Fibroblast of skin of back (primary cell): ENCODE results near the gene LRRC3C.
A peak's percentile ranks its signal among the peaks of the same experiment; 100 is the strongest.

ENCODE experiments used
- DNase-seq: peaks from one replicate; pipeline ENCODE4 v3.0.0-alpha.2; 2013

The LRRC3C gene

DNA sequence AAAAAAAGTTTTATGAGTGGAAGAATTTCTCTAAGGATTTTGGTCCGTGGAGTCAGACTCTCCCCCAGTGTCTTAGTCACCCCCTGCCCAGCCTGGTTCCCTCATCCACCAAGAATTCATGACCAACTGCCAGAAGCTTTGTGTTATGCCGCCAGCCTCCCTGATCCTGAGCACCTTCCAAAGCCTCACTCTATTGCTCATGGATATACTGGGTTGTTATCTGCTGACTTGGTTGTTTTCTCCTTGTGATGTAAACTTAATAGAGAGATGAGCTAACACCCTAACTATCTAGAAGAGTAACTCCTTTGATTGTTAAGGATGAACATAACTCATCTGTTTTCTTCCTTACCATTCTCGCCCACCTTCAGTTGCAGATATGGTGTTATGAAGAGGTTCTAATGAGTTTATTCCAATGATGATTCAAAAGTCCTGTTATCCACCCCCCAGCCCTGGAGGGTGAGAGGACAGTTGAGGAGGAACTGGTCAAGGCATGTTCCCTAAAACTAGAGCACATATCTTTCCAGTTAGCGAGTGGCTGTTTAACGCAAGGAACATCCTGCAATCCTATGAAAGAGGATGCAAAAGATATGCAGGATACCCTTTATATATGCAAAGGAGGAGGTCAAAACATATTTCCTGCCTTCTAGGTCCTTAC, 51.6 kb downstream of the LRRC3C start:
- DNase-seq, result peak; percentile 89

- DNase-seq, result peak; percentile 24
These were observed 52.4 kb downstream of the LRRC3C start for GRCh38 chr17:39979893-39980350.

- peak; percentile 100 for DNase-seq
These were observed 53.0 kb downstream of the LRRC3C start, which contains the start of gene PSMD3 for GRCh38 chr17:39980351-39981206. Gene PSMD3, plus strand, starts transcription at chr17:39980807. Its CDS starts 164 bp downstream, at chr17:39980971.

GRCh38 chr17:39981207-39981741, 53.7 kb downstream of the LRRC3C start:
- DNase-seq, result no peak

GRCh38 chr17:39981766-39982375, 54.3 kb downstream of the LRRC3C start:
- DNase-seq, result no peak

DNA sequence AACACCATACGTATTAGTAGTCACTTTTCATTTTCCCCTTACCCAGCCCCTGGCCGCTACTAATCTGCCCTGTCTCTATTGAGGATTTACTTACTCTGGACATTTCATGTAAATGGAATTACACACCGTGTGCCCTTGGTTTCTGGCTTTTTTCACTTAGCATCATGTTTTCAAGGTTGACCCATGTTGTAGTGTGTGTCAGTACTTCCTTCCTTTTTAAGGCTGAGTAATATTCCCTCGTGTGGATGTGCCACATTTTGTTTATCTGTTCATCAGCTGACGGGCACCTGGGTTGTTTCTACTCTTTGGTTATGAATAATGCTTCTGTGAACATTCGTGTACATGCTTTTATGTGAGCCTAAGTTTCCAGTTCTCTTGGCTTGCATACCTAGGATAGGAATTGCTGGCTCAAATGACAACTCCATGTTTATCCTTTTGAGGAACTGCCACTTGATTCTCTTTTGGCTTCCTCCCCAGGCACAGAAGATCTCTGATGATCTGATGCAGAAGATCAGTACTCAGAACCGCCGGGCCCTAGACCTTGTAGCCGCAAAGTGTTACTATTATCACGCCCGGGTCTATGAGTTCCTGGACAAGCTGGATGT, 60.8 kb downstream of the LRRC3C start:
- DNase-seq, result no peak

DNA sequence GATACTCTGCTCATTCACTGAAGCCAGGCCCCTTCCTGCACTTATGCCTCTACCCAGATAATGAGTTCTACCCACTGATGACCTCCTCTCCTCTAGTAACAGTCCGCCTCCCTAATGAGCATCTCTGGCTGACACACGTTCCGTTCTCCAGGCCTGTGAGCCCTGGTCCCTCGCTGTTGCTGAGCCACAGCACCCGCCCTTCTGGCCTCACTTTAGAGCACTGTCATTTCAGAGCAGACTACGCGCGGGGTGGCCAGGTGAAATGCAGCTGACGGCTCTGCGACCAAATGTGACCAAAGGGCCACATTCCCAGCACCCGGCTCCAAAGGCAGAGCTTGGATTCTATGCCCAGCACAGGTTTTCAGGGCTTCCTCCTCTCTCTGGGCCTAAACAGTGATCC, 66.9 kb downstream of the LRRC3C start:
- DNase-seq, result no peak
